ENCODE data around the gene CNNM1.

GRCh38 chr10:99369551-99369950, 40.4 kb downstream of the CNNM1 start:
- TF ChIP-seq CTCF (IDR thresholded peaks at IDR 0.05; ENCODE audit: low read depth, low read length, poor library complexity, severe bottlenecking) (no peak), EZH2phosphoT487 (IDR thresholded peaks at IDR 0.05; ENCODE audit: borderline replicate concordance, low read length) (no peak)
